ENCODE results near the gene GNAS.

- TF ChIP-seq GATA2 (IDR thresholded peaks at IDR 0.05; ENCODE audit: low read depth, low read length) (no peak), GATA3 (IDR thresholded peaks at IDR 0.05; ENCODE audit: low read depth, low read length) (no peak)
Observed at GRCh38 chr20:58894652-58895447, 42.3 kb downstream of the GNAS start.
